ENCODE results near the gene NRK. TPM values are rescaled to one million over a fixed set of nuclear protein-coding genes. Genes with fewer than 3 reads are reported as not detected.
"Not testable (repeated sequence)": the region's sequence is repeated elsewhere in the genome, so short reads cannot be mapped to it uniquely, and the experiment has no call there.

The NRK gene, protein sequence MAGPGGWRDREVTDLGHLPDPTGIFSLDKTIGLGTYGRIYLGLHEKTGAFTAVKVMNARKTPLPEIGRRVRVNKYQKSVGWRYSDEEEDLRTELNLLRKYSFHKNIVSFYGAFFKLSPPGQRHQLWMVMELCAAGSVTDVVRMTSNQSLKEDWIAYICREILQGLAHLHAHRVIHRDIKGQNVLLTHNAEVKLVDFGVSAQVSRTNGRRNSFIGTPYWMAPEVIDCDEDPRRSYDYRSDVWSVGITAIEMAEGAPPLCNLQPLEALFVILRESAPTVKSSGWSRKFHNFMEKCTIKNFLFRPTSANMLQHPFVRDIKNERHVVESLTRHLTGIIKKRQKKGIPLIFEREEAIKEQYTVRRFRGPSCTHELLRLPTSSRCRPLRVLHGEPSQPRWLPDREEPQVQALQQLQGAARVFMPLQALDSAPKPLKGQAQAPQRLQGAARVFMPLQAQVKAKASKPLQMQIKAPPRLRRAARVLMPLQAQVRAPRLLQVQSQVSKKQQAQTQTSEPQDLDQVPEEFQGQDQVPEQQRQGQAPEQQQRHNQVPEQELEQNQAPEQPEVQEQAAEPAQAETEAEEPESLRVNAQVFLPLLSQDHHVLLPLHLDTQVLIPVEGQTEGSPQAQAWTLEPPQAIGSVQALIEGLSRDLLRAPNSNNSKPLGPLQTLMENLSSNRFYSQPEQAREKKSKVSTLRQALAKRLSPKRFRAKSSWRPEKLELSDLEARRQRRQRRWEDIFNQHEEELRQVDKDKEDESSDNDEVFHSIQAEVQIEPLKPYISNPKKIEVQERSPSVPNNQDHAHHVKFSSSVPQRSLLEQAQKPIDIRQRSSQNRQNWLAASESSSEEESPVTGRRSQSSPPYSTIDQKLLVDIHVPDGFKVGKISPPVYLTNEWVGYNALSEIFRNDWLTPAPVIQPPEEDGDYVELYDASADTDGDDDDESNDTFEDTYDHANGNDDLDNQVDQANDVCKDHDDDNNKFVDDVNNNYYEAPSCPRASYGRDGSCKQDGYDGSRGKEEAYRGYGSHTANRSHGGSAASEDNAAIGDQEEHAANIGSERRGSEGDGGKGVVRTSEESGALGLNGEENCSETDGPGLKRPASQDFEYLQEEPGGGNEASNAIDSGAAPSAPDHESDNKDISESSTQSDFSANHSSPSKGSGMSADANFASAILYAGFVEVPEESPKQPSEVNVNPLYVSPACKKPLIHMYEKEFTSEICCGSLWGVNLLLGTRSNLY (N-terminal part only)
- 0.26 and 0.32 TPM in 2 replicates for total RNA-seq
- long read RNA-seq = 0 reads

DNA sequence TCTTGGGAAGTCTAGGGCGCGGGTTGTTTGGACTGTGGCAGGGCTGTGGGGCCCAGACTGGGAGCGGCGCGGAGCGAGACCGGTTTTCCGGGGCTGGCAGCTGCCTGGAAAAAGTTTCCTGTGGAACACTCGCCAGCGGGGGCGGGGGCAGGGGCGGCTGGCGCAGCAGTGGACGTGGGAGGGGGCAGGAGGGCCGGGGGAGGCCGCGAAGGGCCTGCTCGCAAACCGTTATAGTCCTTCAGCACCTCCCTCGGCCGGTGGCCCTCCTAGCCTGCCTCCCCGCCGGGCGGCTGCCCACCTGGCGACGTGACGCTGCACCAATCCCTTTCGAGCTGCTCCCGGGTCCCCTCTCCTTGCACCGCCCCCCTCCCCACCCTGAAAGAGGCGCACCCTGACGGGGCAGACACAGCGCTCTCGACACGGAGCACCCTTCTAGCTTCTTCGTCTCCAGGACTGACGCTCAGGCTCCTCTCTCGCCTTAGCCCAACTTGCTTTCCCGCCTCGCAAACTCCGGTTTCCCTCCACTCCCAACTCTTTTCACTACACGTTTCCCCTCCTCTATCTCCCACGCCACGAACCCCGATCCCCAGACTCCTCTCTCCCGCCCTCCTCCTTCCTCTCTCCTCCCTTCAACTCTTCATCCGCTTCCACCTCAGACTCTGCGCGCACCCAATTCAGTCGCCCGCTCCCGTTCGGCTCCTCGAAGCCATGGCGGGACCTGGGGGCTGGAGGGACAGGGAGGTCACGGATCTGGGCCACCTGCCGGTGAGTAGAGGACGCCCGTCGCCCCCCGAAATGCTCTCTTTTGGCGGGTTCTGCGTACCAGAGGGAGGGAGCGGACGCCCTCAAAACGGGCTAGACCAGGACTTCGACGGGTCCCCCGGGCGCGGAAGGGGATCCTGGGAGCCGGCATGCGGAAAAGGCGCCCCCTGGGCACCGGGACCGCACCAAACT, at the start of gene NRK:
Gene NRK (plus strand): TSS at position 402 of the 954 bp plus-strand sequence. CDS start 307 bp downstream, at position 709.
- no peak within 1 kb of the TSS for H3K27ac Mint-ChIP-seq (ENCODE audit: unreplicated experiment)
- H3K9me3 Mint-ChIP-seq = no peaks in the 10 kb centered on the region
- peaks cover 15% of the 10 kb centered on the region for H3K4me1 Mint-ChIP-seq
- no peak for DNase-seq (ENCODE audit: low read depth, low spot score)
- peak within 1 kb of the TSS; percentile 77 for H3K4me3 Mint-ChIP-seq
- H3K36me3 Mint-ChIP-seq (ENCODE audit: low read depth) = no peaks in the 10 kb centered on the region
- TF ChIP-seq, protein P1, sequence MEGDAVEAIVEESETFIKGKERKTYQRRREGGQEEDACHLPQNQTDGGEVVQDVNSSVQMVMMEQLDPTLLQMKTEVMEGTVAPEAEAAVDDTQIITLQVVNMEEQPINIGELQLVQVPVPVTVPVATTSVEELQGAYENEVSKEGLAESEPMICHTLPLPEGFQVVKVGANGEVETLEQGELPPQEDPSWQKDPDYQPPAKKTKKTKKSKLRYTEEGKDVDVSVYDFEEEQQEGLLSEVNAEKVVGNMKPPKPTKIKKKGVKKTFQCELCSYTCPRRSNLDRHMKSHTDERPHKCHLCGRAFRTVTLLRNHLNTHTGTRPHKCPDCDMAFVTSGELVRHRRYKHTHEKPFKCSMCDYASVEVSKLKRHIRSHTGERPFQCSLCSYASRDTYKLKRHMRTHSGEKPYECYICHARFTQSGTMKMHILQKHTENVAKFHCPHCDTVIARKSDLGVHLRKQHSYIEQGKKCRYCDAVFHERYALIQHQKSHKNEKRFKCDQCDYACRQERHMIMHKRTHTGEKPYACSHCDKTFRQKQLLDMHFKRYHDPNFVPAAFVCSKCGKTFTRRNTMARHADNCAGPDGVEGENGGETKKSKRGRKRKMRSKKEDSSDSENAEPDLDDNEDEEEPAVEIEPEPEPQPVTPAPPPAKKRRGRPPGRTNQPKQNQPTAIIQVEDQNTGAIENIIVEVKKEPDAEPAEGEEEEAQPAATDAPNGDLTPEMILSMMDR (conservative IDR thresholded peaks at IDR 0.05) = peak; percentile 37
- H3K27me3 Mint-ChIP-seq (ENCODE audit: low read depth) = peaks cover 59% of the 10 kb centered on the region

DNA sequence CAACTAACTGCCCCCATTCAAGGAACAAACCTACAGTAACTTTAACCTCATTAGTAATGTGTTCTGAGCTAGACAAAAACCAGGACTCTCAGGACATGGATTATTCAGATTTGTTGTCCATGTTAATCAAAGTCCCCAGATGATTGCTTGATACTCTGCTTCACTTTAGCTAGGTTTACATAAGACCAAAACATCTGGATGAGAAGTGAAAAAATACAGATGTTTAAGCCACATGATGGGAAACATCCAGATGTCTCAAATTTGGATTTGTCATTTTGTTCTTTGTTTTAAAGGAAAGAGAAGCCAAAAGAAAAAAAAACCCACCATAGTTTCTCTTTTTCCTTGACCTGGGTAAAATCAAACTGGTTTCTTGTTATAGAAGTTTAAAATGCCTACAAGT, 48.5 kb upstream of the NRK start:
- Mint-ChIP-seq H3K4me3 (no peak overlapping the region), H3K9me3 (no peaks in the 10 kb centered on the region), H3K27ac (ENCODE audit: unreplicated experiment) (no peak overlapping the region), H3K27me3 (ENCODE audit: low read depth) (no peaks in the 10 kb centered on the region), H3K4me1 (no peaks in the 10 kb centered on the region), H3K36me3 (ENCODE audit: low read depth) (peaks cover 5% of the 10 kb centered on the region)
- TF ChIP-seq, protein P1 (conservative IDR thresholded peaks at IDR 0.05) = no peak
- DNase-seq (ENCODE audit: low read depth, low spot score) = no peak

DNA sequence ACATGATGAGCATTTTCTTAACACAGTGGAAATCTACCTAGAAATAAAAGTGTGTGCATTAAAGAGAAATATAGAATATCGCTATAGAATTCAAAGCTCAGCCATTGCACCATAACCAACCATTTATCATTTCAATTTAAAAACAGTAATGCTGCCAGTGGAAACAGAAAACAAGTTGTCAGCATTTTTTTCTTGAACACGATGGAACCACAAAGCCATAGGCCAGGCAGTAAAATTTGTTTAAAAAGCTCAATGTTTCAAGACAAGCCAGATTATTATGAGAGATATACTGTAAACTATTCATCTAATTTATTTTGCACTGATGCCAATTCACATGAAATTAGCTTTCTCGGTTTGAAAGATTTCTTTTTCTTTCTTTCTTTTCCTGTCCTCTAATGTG, 46.7 kb upstream of the NRK start:
- H3K27ac Mint-ChIP-seq (ENCODE audit: unreplicated experiment) = no peak overlapping the region
- H3K4me1 Mint-ChIP-seq = no peaks in the 10 kb centered on the region
- H3K9me3 Mint-ChIP-seq = no peaks in the 10 kb centered on the region
- H3K36me3 Mint-ChIP-seq (ENCODE audit: low read depth) = peaks cover 5% of the 10 kb centered on the region
- TF ChIP-seq, protein P1 (conservative IDR thresholded peaks at IDR 0.05) = no peak
- H3K4me3 Mint-ChIP-seq = no peak overlapping the region
- no peaks in the 10 kb centered on the region for H3K27me3 Mint-ChIP-seq (ENCODE audit: low read depth)
- DNase-seq (ENCODE audit: low read depth, low spot score) = no peak

DNA sequence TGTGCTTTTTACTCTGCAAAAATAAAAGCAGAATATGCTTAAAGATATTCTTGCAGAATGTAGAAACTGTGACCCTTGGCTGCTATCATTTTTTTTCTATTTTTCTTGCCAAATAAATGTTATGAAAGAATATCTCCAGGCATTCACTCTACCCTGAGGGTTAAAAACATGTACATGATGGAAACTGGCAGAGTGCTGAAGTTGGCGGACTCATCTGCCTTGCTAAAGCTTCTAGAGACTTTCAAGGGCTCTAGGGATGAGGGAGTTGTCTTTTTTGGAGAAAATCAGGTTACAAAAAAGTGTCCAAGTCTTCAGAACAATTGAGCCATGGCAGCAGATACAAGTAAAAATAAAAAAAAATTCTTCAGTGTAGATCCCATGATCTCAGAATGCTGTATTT, 40.5 kb upstream of the NRK start:
- Mint-ChIP-seq H3K27me3 (ENCODE audit: low read depth) (no peaks in the 10 kb centered on the region), H3K4me3 (no peak overlapping the region), H3K4me1 (no peaks in the 10 kb centered on the region), H3K36me3 (ENCODE audit: low read depth) (no peaks in the 10 kb centered on the region), H3K27ac (ENCODE audit: unreplicated experiment) (no peak overlapping the region), H3K9me3 (no peaks in the 10 kb centered on the region)
- no peak for DNase-seq (ENCODE audit: low read depth, low spot score)
- TF ChIP-seq, protein P1 (conservative IDR thresholded peaks at IDR 0.05) = no peak

DNA sequence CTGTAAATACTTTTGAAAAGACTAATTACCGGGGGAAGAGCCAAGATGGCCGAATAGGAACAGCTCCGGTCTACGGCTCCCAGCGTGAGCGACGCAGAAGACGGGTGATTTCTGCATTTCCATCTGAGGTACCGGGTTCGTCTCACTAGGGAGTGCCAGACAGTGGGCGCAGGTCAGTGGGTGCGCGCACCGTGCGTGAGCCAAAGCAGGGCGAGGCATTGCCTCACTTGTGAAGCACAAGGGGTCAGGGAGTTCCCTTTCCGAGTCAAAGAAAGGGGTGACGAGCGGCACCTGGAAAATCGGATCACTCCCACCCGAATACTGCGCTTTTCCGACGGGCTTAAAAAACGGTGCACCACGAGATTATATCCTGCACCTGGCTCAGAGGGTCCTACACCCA, 25.5 kb upstream of the NRK start:
- peak overlapping the region; percentile 90 for H3K4me3 Mint-ChIP-seq
- H3K27me3 Mint-ChIP-seq (ENCODE audit: low read depth); H3K9me3 Mint-ChIP-seq; H3K4me1 Mint-ChIP-seq; DNase-seq (ENCODE audit: low read depth, low spot score); H3K36me3 Mint-ChIP-seq (ENCODE audit: low read depth): not testable (repeated sequence)
- H3K27ac Mint-ChIP-seq (ENCODE audit: unreplicated experiment) = peak overlapping the region; percentile 98
